ENCODE data around the gene PUSL1. TPM values are rescaled to one million over a fixed set of nuclear protein-coding genes. Genes with fewer than 3 reads are reported as not detected.

PUSL1 gene
- total and polyA plus RNA-seq, 2 of the 13 experiments (the other 11 are each of a cell fraction or from before 2014, with no cell fraction given): 8.3 to 22.2 TPM

GRCh38 chr1:1334835-1335234, 26.4 kb downstream of the PUSL1 start (continued):
- TF ChIP-seq SNAPC4 (CRISPR knock-in tag; IDR thresholded peaks at IDR 0.05) (no peak), ZNF232 (CRISPR knock-in tag; IDR thresholded peaks at IDR 0.05; ENCODE audit: borderline replicate concordance) (peak; percentile 95), HOXA7 (CRISPR knock-in tag; IDR thresholded peaks at IDR 0.05) (no peak), ZNF451 (CRISPR knock-in tag; IDR thresholded peaks at IDR 0.05) (0 out of 2 replicates have a peak, but pooled peaks have one; percentile 55), MIXL1 (CRISPR knock-in tag; IDR thresholded peaks at IDR 0.05) (no peak), HNF4A (CRISPR knock-in tag; IDR thresholded peaks at IDR 0.05) (no peak), SNAI1 (CRISPR knock-in tag; IDR thresholded peaks at IDR 0.05; ENCODE audit: borderline replicate concordance) (no peak), ZSCAN9 (CRISPR knock-in tag; IDR thresholded peaks at IDR 0.05; ENCODE audit: borderline replicate concordance) (no peak), ZNF816 (CRISPR knock-in tag; IDR thresholded peaks at IDR 0.05; ENCODE audit: borderline replicate concordance) (0 out of 2 replicates have a peak, but pooled peaks have one; percentile 42), ZNF124 (CRISPR knock-in tag; IDR thresholded peaks at IDR 0.05) (peak; percentile 89; the same call in 1 of the 2 replicates), SKIL (CRISPR knock-in tag; IDR thresholded peaks at IDR 0.05; ENCODE audit: borderline replicate concordance) (no peak), ZNF256 (CRISPR knock-in tag; conservative IDR thresholded peaks at IDR 0.05) (peak; percentile 90; the same call in 1 of the 2 replicates), ZNF282 (IDR thresholded peaks at IDR 0.05; ENCODE audit: partially characterized antibody) (no peak)
- TF ChIP-seq, protein P1, sequence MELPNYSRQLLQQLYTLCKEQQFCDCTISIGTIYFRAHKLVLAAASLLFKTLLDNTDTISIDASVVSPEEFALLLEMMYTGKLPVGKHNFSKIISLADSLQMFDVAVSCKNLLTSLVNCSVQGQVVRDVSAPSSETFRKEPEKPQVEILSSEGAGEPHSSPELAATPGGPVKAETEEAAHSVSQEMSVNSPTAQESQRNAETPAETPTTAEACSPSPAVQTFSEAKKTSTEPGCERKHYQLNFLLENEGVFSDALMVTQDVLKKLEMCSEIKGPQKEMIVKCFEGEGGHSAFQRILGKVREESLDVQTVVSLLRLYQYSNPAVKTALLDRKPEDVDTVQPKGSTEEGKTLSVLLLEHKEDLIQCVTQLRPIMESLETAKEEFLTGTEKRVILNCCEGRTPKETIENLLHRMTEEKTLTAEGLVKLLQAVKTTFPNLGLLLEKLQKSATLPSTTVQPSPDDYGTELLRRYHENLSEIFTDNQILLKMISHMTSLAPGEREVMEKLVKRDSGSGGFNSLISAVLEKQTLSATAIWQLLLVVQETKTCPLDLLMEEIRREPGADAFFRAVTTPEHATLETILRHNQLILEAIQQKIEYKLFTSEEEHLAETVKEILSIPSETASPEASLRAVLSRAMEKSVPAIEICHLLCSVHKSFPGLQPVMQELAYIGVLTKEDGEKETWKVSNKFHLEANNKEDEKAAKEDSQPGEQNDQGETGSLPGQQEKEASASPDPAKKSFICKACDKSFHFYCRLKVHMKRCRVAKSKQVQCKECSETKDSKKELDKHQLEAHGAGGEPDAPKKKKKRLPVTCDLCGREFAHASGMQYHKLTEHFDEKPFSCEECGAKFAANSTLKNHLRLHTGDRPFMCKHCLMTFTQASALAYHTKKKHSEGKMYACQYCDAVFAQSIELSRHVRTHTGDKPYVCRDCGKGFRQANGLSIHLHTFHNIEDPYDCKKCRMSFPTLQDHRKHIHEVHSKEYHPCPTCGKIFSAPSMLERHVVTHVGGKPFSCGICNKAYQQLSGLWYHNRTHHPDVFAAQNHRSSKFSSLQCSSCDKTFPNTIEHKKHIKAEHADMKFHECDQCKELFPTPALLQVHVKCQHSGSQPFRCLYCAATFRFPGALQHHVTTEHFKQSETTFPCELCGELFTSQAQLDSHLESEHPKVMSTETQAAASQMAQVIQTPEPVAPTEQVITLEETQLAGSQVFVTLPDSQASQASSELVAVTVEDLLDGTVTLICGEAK (IDR thresholded peaks at IDR 0.05): no peak
- TF ChIP-seq, protein P1 (CRISPR knock-in tag; IDR thresholded peaks at IDR 0.05): peak; percentile 72

All from HepG2 (cell line).